Activated T-cell treated with anti-CD3 and anti-CD28 coated beads, Interleukin-2, amount 50 U/mL, for 48 hours (primary cell): Measurements from ENCODE around the gene GLRA2.

ENCODE experiments used
- DNase-seq, 2 experiments: peaks; one replicate each; pipeline ENCODE4 v3.0.0-alpha.2; 2020

Gene GLRA2

GRCh38 chrX:14712096-14712495 is 182.8 kb downstream of the GLRA2 start:
- DNase-seq, result no peak

DNA sequence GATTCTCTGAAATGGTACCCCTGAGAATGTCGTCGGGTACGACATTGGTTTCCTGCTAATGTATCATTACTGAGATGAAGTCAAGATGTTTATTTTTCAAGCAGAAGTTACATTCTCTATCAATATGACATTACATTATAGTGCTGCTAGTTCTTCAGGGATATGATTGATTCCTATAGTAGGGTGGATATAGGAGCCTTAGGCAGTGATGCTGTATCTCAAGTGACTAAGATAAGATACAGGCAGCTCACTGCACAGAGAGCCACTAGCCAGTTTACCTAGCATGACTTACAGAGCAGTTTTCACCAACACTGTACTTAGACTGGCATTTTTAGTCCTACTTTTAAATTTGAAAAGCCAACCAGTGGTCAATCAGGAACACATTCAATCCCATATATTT is 188.6 kb downstream of the GLRA2 start:
- DNase-seq, result no peak

- no peak for DNase-seq
These were observed 189.1 kb downstream of the GLRA2 start for GRCh38 chrX:14718403-14718802.

GRCh38 chrX:14729058-14729457 is 199.7 kb downstream of the GLRA2 start:
- DNase-seq, result no peak

GRCh38 chrX:14738643-14739042 is 209.3 kb downstream of the GLRA2 start:
- no peak for DNase-seq

DNA sequence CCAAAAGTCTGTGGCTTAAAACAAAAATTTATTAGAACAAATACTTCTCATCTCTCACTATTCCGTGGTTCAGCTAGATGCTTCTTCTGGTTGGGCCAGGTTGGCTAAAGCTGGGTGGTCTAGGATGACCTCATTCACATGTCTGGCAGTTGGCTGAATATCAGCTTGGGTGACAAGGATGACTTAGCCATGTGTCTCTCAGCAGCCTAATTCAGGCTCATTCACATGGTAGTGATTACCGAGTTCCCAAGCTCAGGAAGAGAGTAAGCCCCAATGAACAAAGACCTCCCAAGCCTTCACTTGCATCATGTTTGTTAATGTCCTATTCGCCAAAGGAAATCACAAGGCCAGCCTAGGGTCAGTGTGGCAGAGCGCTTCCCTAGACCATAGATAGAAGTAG is 224.1 kb downstream of the GLRA2 start:
- DNase-seq, result no peak

GRCh38 chrX:14758029-14758491 is 228.7 kb downstream of the GLRA2 start:
- DNase-seq, result no peak

DNA sequence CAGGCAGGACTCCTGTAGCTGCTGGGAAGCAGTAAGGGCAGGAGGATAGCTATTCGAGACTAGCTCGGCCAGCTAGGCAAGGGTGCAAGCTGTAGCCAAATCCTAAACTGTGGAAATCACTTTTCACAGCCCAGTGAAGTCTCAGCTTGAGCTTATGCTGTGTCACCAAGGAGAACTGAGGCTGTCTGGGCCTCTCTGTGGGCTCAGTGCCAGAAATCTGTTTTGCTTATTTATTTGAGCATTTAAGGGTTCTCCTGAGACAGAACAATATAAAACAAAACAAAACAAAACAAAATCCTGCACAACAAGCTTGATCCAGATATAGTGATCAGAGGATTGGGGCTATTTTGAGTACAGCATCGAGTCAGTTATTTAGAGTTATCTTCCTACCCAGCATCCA is 246.1 kb downstream of the GLRA2 start:
- DNase-seq, result no peak

DNA sequence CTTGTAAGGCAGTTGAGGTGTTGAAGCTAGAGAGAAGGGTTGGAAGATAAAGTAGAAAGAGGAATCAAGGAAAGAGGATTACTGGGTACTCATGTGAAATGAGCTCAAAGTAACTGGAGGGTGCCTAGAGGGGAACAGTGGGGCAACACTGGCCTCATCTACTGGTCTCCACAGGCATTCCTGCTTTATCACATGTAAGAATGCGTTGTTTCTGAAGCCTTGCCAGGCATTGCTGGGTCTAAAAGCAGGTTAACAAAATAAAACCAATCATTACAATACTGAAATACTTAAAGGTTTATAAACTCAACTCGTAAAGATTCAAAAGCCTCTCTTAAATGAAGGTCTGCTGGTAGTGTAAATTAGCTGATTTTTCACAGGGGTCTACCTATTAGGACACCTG is 247.6 kb downstream of the GLRA2 start:
- no peak for DNase-seq

DNA sequence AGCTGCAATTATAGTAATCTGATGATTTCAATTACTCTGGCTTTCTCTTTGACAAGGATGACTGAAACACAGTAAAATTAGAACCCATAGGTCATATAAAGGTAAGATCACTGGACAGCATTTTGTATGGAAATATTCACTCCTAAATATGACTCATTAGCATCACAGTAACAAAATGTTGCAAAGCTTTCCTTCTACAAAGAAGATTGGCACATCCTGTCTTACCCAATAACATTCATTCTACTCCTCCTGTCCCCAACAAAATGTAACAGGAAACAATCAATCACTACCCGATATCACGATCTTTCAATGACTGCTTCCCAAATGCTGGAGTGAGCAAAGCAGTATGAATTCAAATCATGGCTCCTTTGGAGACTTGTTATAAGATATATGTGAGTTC is 248.2 kb downstream of the GLRA2 start:
- DNase-seq, result no peak

- no peak for DNase-seq
These were observed 250.2 kb downstream of the GLRA2 start for GRCh38 chrX:14779580-14779979.
